Endothelial cell (in vitro differentiated cells): ENCODE results near the gene ANKRD66. TPM values are rescaled to one million over a fixed set of nuclear protein-coding genes. Genes with fewer than 3 reads are reported as not detected.

Experiments used
- DNase-seq: peaks from one replicate; pipeline ENCODE4 v3.0.0; 2021; ENCODE audit warnings: low spot score
- H3K27ac Mint-ChIP-seq: one replicate; pipeline ENCODE4 v1.8.0; 2021; ENCODE audit warnings: mixed read lengths, inconsistent platforms; ENCODE audit not compliant: unreplicated experiment
- H3K27me3 Mint-ChIP-seq: one replicate; pipeline ENCODE4 v1.8.0; 2021; ENCODE audit warnings: mild to moderate bottlenecking, moderate library complexity, mixed read lengths, inconsistent platforms; ENCODE audit not compliant: unreplicated experiment
- H3K36me3 Mint-ChIP-seq: one replicate; pipeline ENCODE4 v1.8.0; 2021; ENCODE audit warnings: mild to moderate bottlenecking, low read depth, mixed read lengths, inconsistent platforms; ENCODE audit not compliant: unreplicated experiment
- H3K4me1 Mint-ChIP-seq: one replicate; pipeline ENCODE4 v1.8.0; 2021; ENCODE audit warnings: mild to moderate bottlenecking, mixed read lengths, inconsistent platforms; ENCODE audit not compliant: unreplicated experiment
- H3K4me3 Mint-ChIP-seq: one replicate; pipeline ENCODE4 v1.8.0; 2021; ENCODE audit warnings: mild to moderate bottlenecking, mixed read lengths, inconsistent platforms; ENCODE audit not compliant: unreplicated experiment
- H3K9me3 Mint-ChIP-seq: one replicate; pipeline ENCODE4 v1.8.0; 2021; ENCODE audit warnings: mixed read lengths, inconsistent platforms; ENCODE audit not compliant: unreplicated experiment
- total RNA-seq: library from RNA; stranded (reverse); fragmentation: NEBNext Ultra II Directional; extraction: Animal tissue kit (Norgen Biotek cat#: 25700); gene quantifications from one replicate; pipeline ENCODE4 v1.2.1, GENCODE V29; 2021; ENCODE audit not compliant: unreplicated experiment
- TF ChIP-seq, protein P1 (sequence below): fragments of 200-600 bp; sonication (generic); IDR thresholded peaks from one replicate; pipeline ENCODE4 v1.5.0; 2021; ENCODE audit warnings: antibody characterized with exemption; ENCODE audit not compliant: unreplicated experiment

ANKRD66 gene
- total RNA-seq, 1 donor from 2014 or later: not detected

DNA sequence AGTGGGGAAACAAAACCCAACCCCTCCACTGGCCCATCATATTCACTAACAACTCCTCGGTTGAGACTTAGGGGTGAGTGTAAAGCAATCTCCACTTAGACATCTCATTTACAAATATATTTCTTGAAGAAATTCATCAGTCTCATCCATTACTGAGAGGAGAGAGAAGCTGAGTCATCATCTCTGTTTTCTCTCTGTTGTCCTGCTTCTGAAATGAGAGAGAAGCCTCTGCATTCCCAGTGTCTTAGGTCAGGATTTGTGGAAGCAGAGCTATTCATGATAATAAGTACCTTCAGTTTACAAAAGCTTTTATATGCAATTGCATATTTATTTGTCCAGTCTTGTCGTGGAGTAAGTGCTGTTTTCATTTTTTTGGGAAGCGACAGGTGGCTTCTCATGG, 47.3 kb downstream of the ANKRD66 start:
- no peaks in the 10 kb centered on the region for H3K27me3 Mint-ChIP-seq
- DNase-seq: no peak
- no peaks in the 10 kb centered on the region for H3K36me3 Mint-ChIP-seq
- no peaks in the 10 kb centered on the region for H3K9me3 Mint-ChIP-seq
- no peak overlapping the region for H3K4me3 Mint-ChIP-seq
- no peak overlapping the region for H3K27ac Mint-ChIP-seq
- TF ChIP-seq, protein P1, sequence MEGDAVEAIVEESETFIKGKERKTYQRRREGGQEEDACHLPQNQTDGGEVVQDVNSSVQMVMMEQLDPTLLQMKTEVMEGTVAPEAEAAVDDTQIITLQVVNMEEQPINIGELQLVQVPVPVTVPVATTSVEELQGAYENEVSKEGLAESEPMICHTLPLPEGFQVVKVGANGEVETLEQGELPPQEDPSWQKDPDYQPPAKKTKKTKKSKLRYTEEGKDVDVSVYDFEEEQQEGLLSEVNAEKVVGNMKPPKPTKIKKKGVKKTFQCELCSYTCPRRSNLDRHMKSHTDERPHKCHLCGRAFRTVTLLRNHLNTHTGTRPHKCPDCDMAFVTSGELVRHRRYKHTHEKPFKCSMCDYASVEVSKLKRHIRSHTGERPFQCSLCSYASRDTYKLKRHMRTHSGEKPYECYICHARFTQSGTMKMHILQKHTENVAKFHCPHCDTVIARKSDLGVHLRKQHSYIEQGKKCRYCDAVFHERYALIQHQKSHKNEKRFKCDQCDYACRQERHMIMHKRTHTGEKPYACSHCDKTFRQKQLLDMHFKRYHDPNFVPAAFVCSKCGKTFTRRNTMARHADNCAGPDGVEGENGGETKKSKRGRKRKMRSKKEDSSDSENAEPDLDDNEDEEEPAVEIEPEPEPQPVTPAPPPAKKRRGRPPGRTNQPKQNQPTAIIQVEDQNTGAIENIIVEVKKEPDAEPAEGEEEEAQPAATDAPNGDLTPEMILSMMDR: no peak
- H3K4me1 Mint-ChIP-seq: no peaks in the 10 kb centered on the region

DNA sequence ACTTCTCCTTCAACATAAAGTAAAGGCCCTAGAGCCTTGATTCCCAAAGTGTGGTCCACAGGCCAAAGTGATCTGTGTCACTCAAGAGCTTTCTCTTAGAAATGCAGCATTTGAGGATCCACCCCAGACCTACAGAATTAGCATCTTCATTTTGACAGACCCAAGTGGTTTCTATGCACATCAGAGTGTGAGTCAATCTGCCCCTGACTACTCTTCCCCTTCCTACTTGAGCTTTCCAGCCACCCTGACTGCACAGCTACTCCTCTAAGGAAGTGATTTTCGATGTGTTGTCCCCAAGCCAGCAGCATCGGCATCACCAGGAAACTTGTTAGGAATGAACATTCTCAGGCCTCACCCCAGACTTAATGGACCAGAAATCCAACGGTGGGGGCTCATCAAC, 49.1 kb downstream of the ANKRD66 start:
- Mint-ChIP-seq H3K27ac (no peak overlapping the region), H3K9me3 (no peaks in the 10 kb centered on the region), H3K4me1 (no peaks in the 10 kb centered on the region), H3K4me3 (no peak overlapping the region), H3K27me3 (no peaks in the 10 kb centered on the region), H3K36me3 (no peaks in the 10 kb centered on the region)
- TF ChIP-seq, protein P1: no peak
- no peak for DNase-seq

DNA sequence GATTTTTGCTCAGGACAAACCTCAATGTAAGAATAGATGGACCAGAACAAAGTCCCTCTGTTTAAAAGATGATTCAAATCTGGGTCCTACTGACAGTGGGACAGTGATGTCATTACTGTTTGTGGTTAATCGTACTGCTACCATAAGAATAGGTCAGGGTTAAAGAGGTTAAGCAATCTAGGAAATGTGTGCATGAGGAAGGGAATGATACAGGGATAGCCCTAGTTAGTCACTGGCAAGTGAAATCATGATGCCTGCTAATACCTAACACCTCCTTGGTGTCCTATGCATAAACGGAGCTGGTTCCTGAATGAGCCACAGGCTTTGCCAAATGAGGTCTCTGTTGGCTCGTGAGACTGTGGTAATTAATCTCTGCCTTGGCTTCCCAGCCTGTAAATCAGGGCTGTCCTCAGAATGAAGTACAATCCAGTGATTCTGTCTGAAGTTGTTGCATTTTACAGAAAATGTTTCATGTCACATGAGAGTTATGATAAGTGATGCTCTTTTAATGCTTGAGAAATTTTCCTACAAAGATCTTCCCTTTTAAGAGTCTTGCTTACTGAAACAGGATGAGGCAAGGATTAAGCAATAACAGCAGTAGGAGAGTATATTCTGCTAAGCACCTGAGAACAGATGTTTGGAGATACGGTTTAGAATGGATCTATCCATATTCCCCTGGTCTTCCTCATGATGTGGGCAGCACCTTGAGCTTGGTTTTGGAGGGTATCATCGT, 50.3 kb downstream of the ANKRD66 start:
- no peaks in the 10 kb centered on the region for H3K27me3 Mint-ChIP-seq
- no peak for DNase-seq
- H3K9me3 Mint-ChIP-seq: no peaks in the 10 kb centered on the region
- H3K36me3 Mint-ChIP-seq: no peaks in the 10 kb centered on the region
- no peak overlapping the region for H3K27ac Mint-ChIP-seq
- H3K4me3 Mint-ChIP-seq: no peak overlapping the region
- TF ChIP-seq, protein P1: no peak
- no peaks in the 10 kb centered on the region for H3K4me1 Mint-ChIP-seq

- H3K4me1 Mint-ChIP-seq: no peaks in the 10 kb centered on the region
- TF ChIP-seq, protein P1: no peak
- H3K4me3 Mint-ChIP-seq: no peak overlapping the region
- H3K36me3 Mint-ChIP-seq: no peaks in the 10 kb centered on the region
- H3K27ac Mint-ChIP-seq: no peak overlapping the region
- no peaks in the 10 kb centered on the region for H3K27me3 Mint-ChIP-seq
- no peak for DNase-seq
- H3K9me3 Mint-ChIP-seq: no peaks in the 10 kb centered on the region
These were observed 52.9 kb downstream of the ANKRD66 start for GRCh38 chr6:46799657-46800056.

DNA sequence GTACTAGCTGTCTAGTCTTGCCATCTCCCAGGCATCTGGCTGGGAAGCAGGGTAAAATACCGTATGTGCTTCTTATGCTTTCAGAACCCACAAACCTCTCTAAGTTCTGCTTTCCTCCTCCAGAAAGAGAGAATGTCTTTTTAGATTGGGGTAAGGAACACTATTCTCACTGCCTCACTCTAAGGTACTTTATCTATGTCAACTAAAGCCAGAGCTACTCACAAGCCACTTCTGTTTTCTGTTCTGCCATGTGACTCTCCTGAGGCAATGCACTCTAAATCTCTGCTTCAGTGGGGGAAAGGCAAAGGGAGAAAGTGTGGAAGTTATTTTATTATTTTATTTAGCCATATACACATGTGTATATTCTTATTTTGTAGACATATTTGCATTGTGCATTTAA, 62.1 kb downstream of the ANKRD66 start:
- no peak overlapping the region for H3K27ac Mint-ChIP-seq
- no peaks in the 10 kb centered on the region for H3K4me1 Mint-ChIP-seq
- no peaks in the 10 kb centered on the region for H3K36me3 Mint-ChIP-seq
- TF ChIP-seq, protein P1: no peak
- H3K27me3 Mint-ChIP-seq: peaks cover 2% of the 10 kb centered on the region
- H3K4me3 Mint-ChIP-seq: no peak overlapping the region
- no peaks in the 10 kb centered on the region for H3K9me3 Mint-ChIP-seq
- no peak for DNase-seq
